HL-60 (cell line): ENCODE data around the gene TRA2B.

Experiments
- POLR2AphosphoS5 ChIP-seq: IDR thresholded peaks from 2 replicates; pipeline ENCODE4 v1.6.1; 2012; ENCODE audit warnings: low read depth
- TF ChIP-seq, protein P1 (sequence below): IDR thresholded peaks from one replicate; pipeline ENCODE4 v1.5.1; 2011; ENCODE audit warnings: low read length, control low read depth, inconsistent platforms; ENCODE audit not compliant: insufficient read depth
- TF ChIP-seq, protein P2 (sequence below): IDR thresholded peaks from 2 replicates; pipeline ENCODE4 v1.6.1; 2012; ENCODE audit warnings: low read depth; ENCODE audit not compliant: insufficient replicate concordance

DNA sequence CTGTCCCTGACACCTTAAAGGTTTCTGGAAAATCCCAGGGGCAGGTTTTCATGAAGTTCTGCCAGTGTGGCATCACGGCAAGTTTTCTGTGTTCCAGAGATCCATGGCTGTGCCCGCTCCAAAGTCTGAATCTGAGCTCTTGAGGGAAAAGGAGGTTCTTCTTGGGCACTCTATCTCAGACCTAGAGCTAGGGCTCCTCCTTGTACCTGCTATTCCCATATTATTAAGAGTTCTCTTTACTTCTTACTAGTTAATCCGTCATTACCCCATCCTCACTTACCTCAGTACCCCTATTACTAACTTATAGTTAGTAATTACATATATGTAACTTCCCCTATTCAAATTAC is 5.9 kb upstream of the TRA2B start:
- TF ChIP-seq, protein P1, sequence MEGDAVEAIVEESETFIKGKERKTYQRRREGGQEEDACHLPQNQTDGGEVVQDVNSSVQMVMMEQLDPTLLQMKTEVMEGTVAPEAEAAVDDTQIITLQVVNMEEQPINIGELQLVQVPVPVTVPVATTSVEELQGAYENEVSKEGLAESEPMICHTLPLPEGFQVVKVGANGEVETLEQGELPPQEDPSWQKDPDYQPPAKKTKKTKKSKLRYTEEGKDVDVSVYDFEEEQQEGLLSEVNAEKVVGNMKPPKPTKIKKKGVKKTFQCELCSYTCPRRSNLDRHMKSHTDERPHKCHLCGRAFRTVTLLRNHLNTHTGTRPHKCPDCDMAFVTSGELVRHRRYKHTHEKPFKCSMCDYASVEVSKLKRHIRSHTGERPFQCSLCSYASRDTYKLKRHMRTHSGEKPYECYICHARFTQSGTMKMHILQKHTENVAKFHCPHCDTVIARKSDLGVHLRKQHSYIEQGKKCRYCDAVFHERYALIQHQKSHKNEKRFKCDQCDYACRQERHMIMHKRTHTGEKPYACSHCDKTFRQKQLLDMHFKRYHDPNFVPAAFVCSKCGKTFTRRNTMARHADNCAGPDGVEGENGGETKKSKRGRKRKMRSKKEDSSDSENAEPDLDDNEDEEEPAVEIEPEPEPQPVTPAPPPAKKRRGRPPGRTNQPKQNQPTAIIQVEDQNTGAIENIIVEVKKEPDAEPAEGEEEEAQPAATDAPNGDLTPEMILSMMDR: no peak
- no peak for TF ChIP-seq POLR2AphosphoS5
- TF ChIP-seq, protein P2, sequence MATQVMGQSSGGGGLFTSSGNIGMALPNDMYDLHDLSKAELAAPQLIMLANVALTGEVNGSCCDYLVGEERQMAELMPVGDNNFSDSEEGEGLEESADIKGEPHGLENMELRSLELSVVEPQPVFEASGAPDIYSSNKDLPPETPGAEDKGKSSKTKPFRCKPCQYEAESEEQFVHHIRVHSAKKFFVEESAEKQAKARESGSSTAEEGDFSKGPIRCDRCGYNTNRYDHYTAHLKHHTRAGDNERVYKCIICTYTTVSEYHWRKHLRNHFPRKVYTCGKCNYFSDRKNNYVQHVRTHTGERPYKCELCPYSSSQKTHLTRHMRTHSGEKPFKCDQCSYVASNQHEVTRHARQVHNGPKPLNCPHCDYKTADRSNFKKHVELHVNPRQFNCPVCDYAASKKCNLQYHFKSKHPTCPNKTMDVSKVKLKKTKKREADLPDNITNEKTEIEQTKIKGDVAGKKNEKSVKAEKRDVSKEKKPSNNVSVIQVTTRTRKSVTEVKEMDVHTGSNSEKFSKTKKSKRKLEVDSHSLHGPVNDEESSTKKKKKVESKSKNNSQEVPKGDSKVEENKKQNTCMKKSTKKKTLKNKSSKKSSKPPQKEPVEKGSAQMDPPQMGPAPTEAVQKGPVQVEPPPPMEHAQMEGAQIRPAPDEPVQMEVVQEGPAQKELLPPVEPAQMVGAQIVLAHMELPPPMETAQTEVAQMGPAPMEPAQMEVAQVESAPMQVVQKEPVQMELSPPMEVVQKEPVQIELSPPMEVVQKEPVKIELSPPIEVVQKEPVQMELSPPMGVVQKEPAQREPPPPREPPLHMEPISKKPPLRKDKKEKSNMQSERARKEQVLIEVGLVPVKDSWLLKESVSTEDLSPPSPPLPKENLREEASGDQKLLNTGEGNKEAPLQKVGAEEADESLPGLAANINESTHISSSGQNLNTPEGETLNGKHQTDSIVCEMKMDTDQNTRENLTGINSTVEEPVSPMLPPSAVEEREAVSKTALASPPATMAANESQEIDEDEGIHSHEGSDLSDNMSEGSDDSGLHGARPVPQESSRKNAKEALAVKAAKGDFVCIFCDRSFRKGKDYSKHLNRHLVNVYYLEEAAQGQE: no peak
